Tibial nerve (tissue), 4 donors: ENCODE results near the gene COBL.

Experiments used
- CTCF ChIP-seq, 5 experiments: fragments of 200-600 bp in 3 of 5; fragments of 450-650 bp in 2 of 5; sonication (generic) in 3 of 5; IDR thresholded peaks; one replicate each; pipeline ENCODE4 v1.5.1; 2016 to 2019; ENCODE audit warnings: antibody characterized with exemption in 5 of 5, mild to moderate bottlenecking in 3 of 5, moderate library complexity in 2 of 5
- EP300 ChIP-seq, 2 donors: sonication (generic); formaldehyde crosslinking; IDR thresholded peaks; one replicate each; pipeline ENCODE4 v1.6.1; 2017; ENCODE audit warnings: antibody characterized with exemption in 2 of 2, mild to moderate bottlenecking in 1 of 2

GRCh38 chr7:51288896-51289622 lies 27.6 kb downstream of the COBL start:
- TF ChIP-seq CTCF (IDR thresholded peaks at IDR 0.05) (no peak), EP300 (IDR thresholded peaks at IDR 0.05) (no peak)
